Measurements from ENCODE around the gene GOLT1A.

GOLT1A gene

GRCh38 chr1:204213668-204214662, at the start of gene GOLT1A:
Gene GOLT1A, minus strand, starts transcription at chr1:204213988. Its CDS starts 82 bp downstream, at chr1:204213906.
- DNase-seq: peak; percentile 55

- no peak for DNase-seq
These were observed 49.6 kb upstream of the GOLT1A start for GRCh38 chr1:204263254-204263910.

- no peak for DNase-seq
These were observed 48.9 kb upstream of the GOLT1A start for GRCh38 chr1:204262506-204263253.

GRCh38 chr1:204261746-204262505, 48.1 kb upstream of the GOLT1A start:
- no peak for DNase-seq

GRCh38 chr1:204261266-204261665, 47.5 kb upstream of the GOLT1A start:
- DNase-seq: no peak

- DNase-seq: no peak
These were observed 46.9 kb upstream of the GOLT1A start for GRCh38 chr1:204260601-204261197.

GRCh38 chr1:204259782-204260181, 46.0 kb upstream of the GOLT1A start:
- DNase-seq: no peak

GRCh38 chr1:204259196-204259595, 45.4 kb upstream of the GOLT1A start:
- DNase-seq: no peak

- no peak for DNase-seq
These were observed 44.7 kb upstream of the GOLT1A start for GRCh38 chr1:204258213-204259115.

GRCh38 chr1:204257446-204257845, 43.7 kb upstream of the GOLT1A start:
- DNase-seq: no peak

GRCh38 chr1:204256531-204256930, 42.7 kb upstream of the GOLT1A start:
- DNase-seq: no peak

GRCh38 chr1:204255966-204256365, 42.2 kb upstream of the GOLT1A start:
- no peak for DNase-seq

GRCh38 chr1:204255225-204255624, 41.4 kb upstream of the GOLT1A start:
- no peak for DNase-seq

- DNase-seq: peak; percentile 43
These were observed 40.4 kb upstream of the GOLT1A start for GRCh38 chr1:204254031-204254661.

GRCh38 chr1:204251926-204252689, 38.3 kb upstream of the GOLT1A start:
- no peak for DNase-seq

GRCh38 chr1:204251286-204251685, 37.5 kb upstream of the GOLT1A start:
- no peak for DNase-seq

- no peak for DNase-seq
These were observed 36.7 kb upstream of the GOLT1A start for GRCh38 chr1:204250428-204251030.

- no peak for DNase-seq
These were observed 36.1 kb upstream of the GOLT1A start for GRCh38 chr1:204249736-204250427.

Data from T1000 (cell line).